ENCODE measurements around the gene SPRED2. TPM values are rescaled to one million over a fixed set of nuclear protein-coding genes. Genes with fewer than 3 reads are reported as not detected.

The SPRED2 gene
- total RNA-seq, 2 experiments from 2014 or later: 8.0 to 11.4 TPM

DNA sequence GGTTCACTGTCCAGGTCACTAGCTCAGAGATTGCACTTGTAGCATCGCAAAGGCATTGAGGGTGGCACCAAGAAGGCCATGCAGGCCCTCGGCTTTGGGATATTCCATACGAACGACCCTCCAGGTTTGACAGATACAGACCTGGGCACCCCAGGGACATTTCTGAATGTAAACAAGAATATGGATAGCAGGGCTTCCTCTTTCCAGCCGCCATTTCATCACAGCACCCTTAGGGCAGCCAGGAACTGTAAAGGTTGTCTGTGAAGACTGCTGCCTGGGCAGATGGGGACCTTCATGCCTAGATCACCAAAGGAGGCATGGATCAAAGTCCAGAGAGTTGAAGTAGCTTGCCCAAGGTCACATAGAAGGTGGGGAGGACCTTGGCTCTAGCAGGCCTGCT is 134.3 kb downstream of the SPRED2 start:
- H3K27me3 Mint-ChIP-seq (ENCODE audit: low read depth): no peaks in the 10 kb centered on the region
- no peaks in the 10 kb centered on the region for H3K9me3 Mint-ChIP-seq
- intact Hi-C loops (cut with micrococcal nuclease): no loop called here
- H3K27ac Mint-ChIP-seq: no peak overlapping the region
- no peaks in the 10 kb centered on the region for H3K36me3 Mint-ChIP-seq (ENCODE audit: low read depth)
- no peak for DNase-seq
- CTCF ChIA-PET: interaction anchor here (0.9 kb wide), 1 partner anchor 22 kb away, joined by 3 read pairs; no protein-coding TSS in a partner anchor
- H3K4me3 Mint-ChIP-seq: no peak overlapping the region
- H3K4me1 Mint-ChIP-seq (ENCODE audit: low read depth): peaks cover 41% of the 10 kb centered on the region

GRCh38 chr2:65297544-65297943 is 134.9 kb downstream of the SPRED2 start:
- no peak for DNase-seq
- Mint-ChIP-seq H3K4me3 (no peak overlapping the region), H3K27me3 (ENCODE audit: low read depth) (no peaks in the 10 kb centered on the region), H3K36me3 (ENCODE audit: low read depth) (no peaks in the 10 kb centered on the region), H3K9me3 (no peaks in the 10 kb centered on the region), H3K27ac (no peak overlapping the region), H3K4me1 (ENCODE audit: low read depth) (peaks cover 38% of the 10 kb centered on the region)
- intact Hi-C loops (cut with micrococcal nuclease): no loop called here
- CTCF ChIA-PET: interaction anchor here (0.6 to 1.2 kb wide), 2 partner anchors 60 to 253 kb away, joined by 3 read pairs; no protein-coding TSS in a partner anchor

GRCh38 chr2:65296971-65297370 is 135.4 kb downstream of the SPRED2 start:
- no peaks in the 10 kb centered on the region for H3K27me3 Mint-ChIP-seq (ENCODE audit: low read depth)
- no peaks in the 10 kb centered on the region for H3K36me3 Mint-ChIP-seq (ENCODE audit: low read depth)
- CTCF ChIA-PET: interaction anchor here (0.6 to 1.2 kb wide), 2 partner anchors 60 to 254 kb away, joined by 3 read pairs; no protein-coding TSS in a partner anchor
- H3K4me1 Mint-ChIP-seq (ENCODE audit: low read depth): peaks cover 33% of the 10 kb centered on the region
- DNase-seq: no peak
- intact Hi-C loops (cut with micrococcal nuclease): no loop called here
- H3K4me3 Mint-ChIP-seq: no peak overlapping the region
- H3K27ac Mint-ChIP-seq: no peak overlapping the region
- H3K9me3 Mint-ChIP-seq: no peaks in the 10 kb centered on the region

DNA sequence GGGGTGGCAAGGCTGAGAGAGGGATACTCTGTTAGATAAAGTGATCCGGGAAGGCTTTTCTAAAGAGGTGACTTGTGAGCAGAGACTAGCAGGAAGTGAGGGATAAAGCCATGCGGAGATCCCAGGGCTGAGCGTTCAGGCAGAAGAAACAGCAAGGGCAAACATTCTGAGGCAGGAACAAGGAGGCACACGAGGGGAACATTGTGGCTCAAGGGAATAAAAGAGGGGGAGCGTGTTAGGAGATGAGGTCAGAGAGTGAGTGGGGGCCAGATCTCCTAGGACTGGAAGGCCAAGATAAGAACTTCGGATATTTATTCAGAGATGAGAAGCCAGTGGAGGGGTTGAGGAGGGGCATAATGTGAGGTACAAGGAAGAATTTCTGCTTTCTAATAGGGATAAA is 137.7 kb downstream of the SPRED2 start:
- no peak for DNase-seq
- H3K27me3 Mint-ChIP-seq (ENCODE audit: low read depth): no peaks in the 10 kb centered on the region
- peaks cover 10% of the 10 kb centered on the region for H3K4me1 Mint-ChIP-seq (ENCODE audit: low read depth)
- no peak overlapping the region for H3K4me3 Mint-ChIP-seq
- CTCF ChIA-PET: no interaction called here
- no peak overlapping the region for H3K27ac Mint-ChIP-seq
- intact Hi-C loops (cut with micrococcal nuclease): no loop called here
- no peaks in the 10 kb centered on the region for H3K36me3 Mint-ChIP-seq (ENCODE audit: low read depth)
- no peaks in the 10 kb centered on the region for H3K9me3 Mint-ChIP-seq

GRCh38 chr2:65294136-65294535 is 138.3 kb downstream of the SPRED2 start:
- H3K4me3 Mint-ChIP-seq: no peak overlapping the region
- H3K36me3 Mint-ChIP-seq (ENCODE audit: low read depth): no peaks in the 10 kb centered on the region
- intact Hi-C loops (cut with micrococcal nuclease): no loop called here
- peaks cover 4% of the 10 kb centered on the region for H3K4me1 Mint-ChIP-seq (ENCODE audit: low read depth)
- H3K27ac Mint-ChIP-seq: no peak overlapping the region
- CTCF ChIA-PET: interaction anchor here (0.7 kb wide), 1 partner anchor 326 kb away, joined by 3 read pairs; no protein-coding TSS in a partner anchor
- no peaks in the 10 kb centered on the region for H3K9me3 Mint-ChIP-seq
- H3K27me3 Mint-ChIP-seq (ENCODE audit: low read depth): no peaks in the 10 kb centered on the region
- DNase-seq: no peak

DNA sequence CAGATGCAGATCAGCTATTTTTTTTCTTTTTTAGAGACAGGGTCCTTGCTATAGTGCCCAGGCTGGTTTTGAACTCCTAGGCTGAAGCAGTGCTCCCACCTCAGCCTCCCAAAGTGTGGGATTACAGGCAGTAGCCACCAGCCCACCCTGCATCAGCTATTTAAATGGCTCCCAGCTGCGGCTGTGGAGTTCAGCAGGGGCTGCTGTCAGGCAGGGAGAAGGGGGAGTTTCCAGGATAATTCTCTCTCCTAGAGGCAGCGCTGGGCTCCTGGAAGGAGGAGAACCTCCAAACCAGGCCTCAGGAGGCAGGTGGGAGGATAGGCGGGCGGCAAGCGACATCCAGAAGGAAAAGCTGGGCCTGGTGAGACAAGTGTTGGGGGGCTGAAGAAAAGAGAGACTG is 139.0 kb downstream of the SPRED2 start:
- H3K9me3 Mint-ChIP-seq: no peaks in the 10 kb centered on the region
- peaks cover 3% of the 10 kb centered on the region for H3K4me1 Mint-ChIP-seq (ENCODE audit: low read depth)
- no peaks in the 10 kb centered on the region for H3K36me3 Mint-ChIP-seq (ENCODE audit: low read depth)
- intact Hi-C loops (cut with micrococcal nuclease): no loop called here
- no peak for DNase-seq
- H3K27me3 Mint-ChIP-seq (ENCODE audit: low read depth): no peaks in the 10 kb centered on the region
- CTCF ChIA-PET: interaction anchor here (0.7 to 1.3 kb wide), 2 partner anchors 10 to 327 kb away, joined by 3 to 4 read pairs; no protein-coding TSS in a partner anchor
- H3K27ac Mint-ChIP-seq: no peak overlapping the region
- no peak overlapping the region for H3K4me3 Mint-ChIP-seq

- Mint-ChIP-seq H3K27me3 (ENCODE audit: low read depth) (no peaks in the 10 kb centered on the region), H3K9me3 (no peaks in the 10 kb centered on the region), H3K36me3 (ENCODE audit: low read depth) (no peaks in the 10 kb centered on the region), H3K4me1 (ENCODE audit: low read depth) (no peaks in the 10 kb centered on the region), H3K27ac (no peak overlapping the region), H3K4me3 (no peak overlapping the region)
- DNase-seq: no peak
- intact Hi-C loops (cut with micrococcal nuclease): no loop called here
- CTCF ChIA-PET: interaction anchor here (1.3 kb wide), 1 partner anchor 9 kb away, joined by 4 read pairs; no protein-coding TSS in a partner anchor
These were observed 139.9 kb downstream of the SPRED2 start for GRCh38 chr2:65292461-65293011.

DNA sequence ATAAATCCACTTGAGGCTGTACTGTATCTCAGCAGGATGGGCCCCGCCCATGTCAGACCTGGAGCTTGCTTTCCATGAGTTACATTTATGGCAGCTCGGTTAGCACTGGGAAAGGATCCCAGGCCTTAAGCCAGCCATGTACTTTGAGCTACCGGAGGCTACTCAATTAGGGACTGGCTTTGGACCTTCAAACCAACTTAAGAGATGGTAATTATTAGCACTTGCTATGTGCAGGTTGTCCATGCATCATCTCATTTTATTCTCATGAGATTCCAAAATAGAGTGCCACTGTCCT is 140.3 kb downstream of the SPRED2 start:
- intact Hi-C loops (cut with micrococcal nuclease): no loop called here
- H3K27me3 Mint-ChIP-seq (ENCODE audit: low read depth): no peaks in the 10 kb centered on the region
- H3K4me3 Mint-ChIP-seq: no peak overlapping the region
- H3K36me3 Mint-ChIP-seq (ENCODE audit: low read depth): no peaks in the 10 kb centered on the region
- DNase-seq: no peak
- H3K4me1 Mint-ChIP-seq (ENCODE audit: low read depth): no peaks in the 10 kb centered on the region
- CTCF ChIA-PET: interaction anchor here (1.3 kb wide), 1 partner anchor 9 kb away, joined by 4 read pairs; no protein-coding TSS in a partner anchor
- no peak overlapping the region for H3K27ac Mint-ChIP-seq
- no peaks in the 10 kb centered on the region for H3K9me3 Mint-ChIP-seq

DNA sequence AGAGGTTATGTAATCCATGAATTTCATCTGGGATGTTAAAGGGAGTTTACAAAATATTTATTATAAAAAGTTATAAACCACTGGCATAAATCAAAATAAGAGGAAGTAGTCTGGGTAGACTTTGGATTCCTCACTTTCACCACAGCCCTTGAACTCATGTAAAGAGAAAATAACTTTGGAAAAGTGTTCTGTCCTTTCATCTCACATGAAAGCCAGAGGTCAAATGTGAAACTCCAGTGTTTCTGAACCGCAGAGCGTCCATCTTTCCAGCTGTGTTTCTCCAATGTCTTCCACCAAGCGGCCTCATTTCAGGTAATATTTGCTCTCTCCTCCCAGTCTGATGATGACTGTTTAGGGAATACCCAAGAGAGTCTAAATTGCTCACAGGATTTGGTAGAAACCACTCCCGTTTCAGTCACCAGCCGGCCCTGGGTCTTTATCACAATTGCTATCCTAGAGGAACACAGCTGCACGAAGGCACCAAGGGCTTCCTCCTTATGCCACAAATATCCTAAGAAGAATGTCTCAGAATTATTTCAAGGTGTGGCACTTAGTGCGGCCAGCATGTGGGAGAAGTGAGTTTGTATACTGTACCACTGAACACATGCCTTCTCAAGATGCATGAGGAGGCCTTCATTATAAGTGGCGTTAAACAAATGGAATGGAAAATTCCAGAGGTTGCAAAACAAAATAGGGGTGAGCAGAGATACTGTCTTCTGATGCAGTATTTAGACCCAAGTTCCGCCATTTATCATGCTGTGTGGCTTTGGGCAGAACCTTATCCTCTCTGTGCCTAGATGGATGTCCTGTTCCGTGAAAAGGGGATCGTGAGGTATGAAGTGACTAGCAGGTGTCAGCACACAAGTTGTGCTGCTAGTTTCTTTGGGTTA is 140.9 kb downstream of the SPRED2 start:
- H3K27me3 Mint-ChIP-seq (ENCODE audit: low read depth): no peaks in the 10 kb centered on the region
- no peaks in the 10 kb centered on the region for H3K4me1 Mint-ChIP-seq (ENCODE audit: low read depth)
- CTCF ChIA-PET: no interaction called here
- H3K9me3 Mint-ChIP-seq: no peaks in the 10 kb centered on the region
- no peak for DNase-seq
- no peaks in the 10 kb centered on the region for H3K36me3 Mint-ChIP-seq (ENCODE audit: low read depth)
- no peak overlapping the region for H3K27ac Mint-ChIP-seq
- no peak overlapping the region for H3K4me3 Mint-ChIP-seq
- intact Hi-C loops (cut with micrococcal nuclease): no loop called here

DNA sequence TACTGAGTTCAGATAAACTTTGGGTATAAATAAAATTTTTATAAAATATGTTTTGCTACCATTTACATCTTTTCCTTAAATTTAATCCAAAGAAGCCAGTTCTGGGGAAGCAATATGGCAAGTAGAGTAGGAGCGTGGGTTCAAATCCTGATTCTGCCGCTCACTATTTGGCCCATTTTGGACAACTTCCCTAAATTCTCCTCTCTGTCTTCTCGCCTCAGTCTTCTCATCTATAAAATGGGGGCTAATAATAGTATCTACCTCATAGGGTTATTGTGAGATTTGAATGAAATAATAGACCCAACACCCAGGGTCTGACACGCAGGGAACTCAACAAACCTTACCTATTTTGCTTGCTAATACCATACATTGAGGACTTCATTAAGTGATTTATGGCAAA is 145.0 kb downstream of the SPRED2 start:
- H3K4me1 Mint-ChIP-seq (ENCODE audit: low read depth): no peaks in the 10 kb centered on the region

GRCh38 chr2:65282477-65283053 is 149.8 kb downstream of the SPRED2 start:
- H3K9me3 Mint-ChIP-seq: no peaks in the 10 kb centered on the region
- intact Hi-C loops (cut with micrococcal nuclease): no loop called here
- no peak overlapping the region for H3K4me3 Mint-ChIP-seq
- CTCF ChIA-PET: interaction anchor here (0.6 to 1.7 kb wide), 2 partner anchors 10 to 22 kb away, joined by 4 to 7 read pairs; no protein-coding TSS in a partner anchor
- no peak overlapping the region for H3K27ac Mint-ChIP-seq
- H3K27me3 Mint-ChIP-seq (ENCODE audit: low read depth): no peaks in the 10 kb centered on the region
- no peaks in the 10 kb centered on the region for H3K36me3 Mint-ChIP-seq (ENCODE audit: low read depth)
- DNase-seq: no peak
- peaks cover 11% of the 10 kb centered on the region for H3K4me1 Mint-ChIP-seq (ENCODE audit: low read depth)

More for the DNA sequence above, 145.0 kb downstream of the SPRED2 start:
- Mint-ChIP-seq H3K27me3 (ENCODE audit: low read depth) (no peaks in the 10 kb centered on the region), H3K9me3 (no peaks in the 10 kb centered on the region), H3K4me3 (no peak overlapping the region), H3K36me3 (ENCODE audit: low read depth) (no peaks in the 10 kb centered on the region), H3K27ac (no peak overlapping the region)
- DNase-seq: no peak
- CTCF ChIA-PET: no interaction called here
- intact Hi-C loops (cut with micrococcal nuclease): no loop called here

DNA sequence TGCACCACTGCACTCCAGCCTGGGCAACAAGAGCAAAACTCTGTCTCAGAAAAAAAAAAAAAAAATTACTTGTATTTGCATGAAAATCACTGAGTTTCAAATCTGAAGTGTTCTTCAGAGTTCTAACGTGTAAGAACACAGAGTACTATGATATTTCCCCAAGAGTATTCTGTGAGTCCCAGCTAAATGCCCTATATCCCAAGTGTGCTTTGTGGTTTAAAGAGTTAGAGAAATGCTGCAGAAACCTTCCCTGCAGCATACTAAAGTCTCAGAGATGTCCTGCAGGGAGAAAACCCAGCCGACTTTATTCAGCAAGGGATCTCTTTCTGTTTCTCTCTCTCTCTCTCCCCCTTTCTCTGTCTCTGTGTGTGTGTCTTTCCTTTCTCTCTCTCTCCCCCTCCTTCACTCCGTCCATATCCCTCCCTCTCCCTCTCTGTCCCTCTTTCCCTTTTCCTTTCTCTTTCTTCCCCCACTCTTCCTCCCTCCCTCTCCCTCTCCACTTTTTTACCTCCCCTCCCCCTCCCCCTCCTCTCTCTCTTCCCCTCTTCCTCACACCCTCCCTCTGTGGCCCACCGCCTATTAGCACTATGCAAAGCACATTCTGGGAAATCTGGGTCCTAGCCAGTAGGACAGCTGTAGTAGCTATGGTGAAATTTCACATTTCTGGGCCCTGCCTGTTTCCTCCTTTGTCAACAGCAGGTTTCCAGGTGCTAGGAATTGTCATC is 150.6 kb downstream of the SPRED2 start:
- no peaks in the 10 kb centered on the region for H3K36me3 Mint-ChIP-seq (ENCODE audit: low read depth)
- H3K4me3 Mint-ChIP-seq: no peak overlapping the region
- no peak for DNase-seq
- H3K4me1 Mint-ChIP-seq (ENCODE audit: low read depth): peaks cover 11% of the 10 kb centered on the region
- no peaks in the 10 kb centered on the region for H3K27me3 Mint-ChIP-seq (ENCODE audit: low read depth)
- no peaks in the 10 kb centered on the region for H3K9me3 Mint-ChIP-seq
- CTCF ChIA-PET: no interaction called here
- intact Hi-C loops (cut with micrococcal nuclease): no loop called here
- H3K27ac Mint-ChIP-seq: no peak overlapping the region

Data from activated naive CD4-positive, alpha-beta T cell treated with anti-CD3 and anti-CD28 coated beads for 36 hours (primary cell).